UCSD-AML1 (cell line): ENCODE results near the gene GLS2.
A peak's percentile ranks its signal among the peaks of the same experiment; 100 is the strongest.
"Not testable (repeated sequence)": the region's sequence is repeated elsewhere in the genome, so short reads cannot be mapped to it uniquely, and the experiment has no call there.

ENCODE experiments used
- DNase-seq: peaks from one replicate; lab custom pipeline; 2025; ENCODE audit not compliant: unreplicated experiment; lab: John Stamatoyannopoulos, UW

The GLS2 gene

GRCh38 chr12:56448860-56449621, 38.9 kb downstream of the GLS2 start, which contains the start of gene TIMELESS:
Gene TIMELESS (minus strand): TSS chr12:56449426. CDS start chr12:56434170, 15,256 bp downstream.
- DNase-seq: peak; percentile 94

- DNase-seq: not testable (repeated sequence)
These were observed 44.8 kb downstream of the GLS2 start for GRCh38 chr12:56443208-56443607.

- no peak for DNase-seq
These were observed 50.4 kb downstream of the GLS2 start for GRCh38 chr12:56437430-56438176.

- DNase-seq: no peak
These were observed 53.1 kb downstream of the GLS2 start for GRCh38 chr12:56434828-56435227.

- no peak for DNase-seq
These were observed 56.1 kb downstream of the GLS2 start for GRCh38 chr12:56431850-56432249.

GRCh38 chr12:56431288-56431687, 56.7 kb downstream of the GLS2 start:
- no peak for DNase-seq

- no peak for DNase-seq
These were observed 62.0 kb downstream of the GLS2 start for GRCh38 chr12:56425940-56426438.

GRCh38 chr12:56425193-56425592, 62.8 kb downstream of the GLS2 start:
- no peak for DNase-seq
